NCI-H128 (cell line): ENCODE measurements around the gene TBXAS1.

Source experiments
- DNase-seq: peaks from one replicate; lab custom pipeline; 2025; ENCODE audit not compliant: unreplicated experiment; lab: John Stamatoyannopoulos, UW

Gene TBXAS1

GRCh38 chr7:139829025-139829774 lies at the start of gene TBXAS1:
Gene TBXAS1 (plus strand): TSS chr7:139829264. CDS start chr7:139829391, 127 bp downstream.
- no peak for DNase-seq

- no peak for DNase-seq
Observed at GRCh38 chr7:139782932-139783331, 46.1 kb upstream of the TBXAS1 start.

- no peak for DNase-seq
Observed at GRCh38 chr7:139783647-139784385, 45.2 kb upstream of the TBXAS1 start.

GRCh38 chr7:139784648-139785047 lies 44.4 kb upstream of the TBXAS1 start:
- DNase-seq, result no peak

GRCh38 chr7:139791316-139791715 lies 37.7 kb upstream of the TBXAS1 start:
- DNase-seq, result no peak

GRCh38 chr7:139797607-139798006 lies 31.5 kb upstream of the TBXAS1 start:
- no peak for DNase-seq

GRCh38 chr7:139798221-139798620 lies 30.8 kb upstream of the TBXAS1 start:
- no peak for DNase-seq

GRCh38 chr7:139798892-139799291 lies 30.2 kb upstream of the TBXAS1 start:
- DNase-seq, result no peak

GRCh38 chr7:139799586-139799985 lies 29.5 kb upstream of the TBXAS1 start:
- DNase-seq, result no peak

- no peak for DNase-seq
Observed at GRCh38 chr7:139804571-139804970, 24.5 kb upstream of the TBXAS1 start.

GRCh38 chr7:139807009-139807408 lies 22.1 kb upstream of the TBXAS1 start:
- DNase-seq, result no peak

- no peak for DNase-seq
Observed at GRCh38 chr7:139808427-139808826, 20.6 kb upstream of the TBXAS1 start.

- no peak for DNase-seq
Observed at GRCh38 chr7:139808846-139809442, 20.1 kb upstream of the TBXAS1 start.

GRCh38 chr7:139811066-139811465 lies 18.0 kb upstream of the TBXAS1 start:
- DNase-seq, result no peak

GRCh38 chr7:139813151-139813550 lies 15.9 kb upstream of the TBXAS1 start:
- no peak for DNase-seq

- no peak for DNase-seq
Observed at GRCh38 chr7:139813689-139814088, 15.4 kb upstream of the TBXAS1 start.

GRCh38 chr7:139817249-139817648 lies 11.8 kb upstream of the TBXAS1 start:
- no peak for DNase-seq

- no peak for DNase-seq
Observed at GRCh38 chr7:139820089-139820488, 9.0 kb upstream of the TBXAS1 start.

- DNase-seq, result no peak
Observed at GRCh38 chr7:139821349-139822105, 7.5 kb upstream of the TBXAS1 start.

GRCh38 chr7:139822855-139823254 lies 6.2 kb upstream of the TBXAS1 start:
- no peak for DNase-seq

- DNase-seq, result no peak
Observed at GRCh38 chr7:139823959-139824521, 5.0 kb upstream of the TBXAS1 start.
